ENCODE results near the gene RIN1.

DNA sequence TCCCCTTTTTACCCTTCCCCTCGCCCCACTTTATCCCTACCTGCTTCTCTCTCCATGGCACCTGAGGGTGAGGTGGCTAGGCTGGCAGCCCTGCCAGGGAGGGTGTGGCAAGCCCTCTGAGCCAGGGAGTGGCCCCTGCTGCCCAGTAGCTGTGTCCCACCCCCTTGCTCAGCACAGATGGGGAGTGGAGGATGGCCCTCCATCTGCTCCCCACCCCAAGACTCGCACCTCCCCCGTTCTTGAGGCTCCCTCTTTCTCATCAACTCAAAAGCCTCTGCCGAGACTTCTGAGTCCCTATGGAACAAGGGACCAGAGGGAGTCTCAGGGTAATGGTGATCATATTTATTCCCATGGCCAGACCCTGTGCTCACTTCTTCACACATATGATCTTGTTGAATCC is 42.9 kb downstream of the RIN1 start:
- TF ChIP-seq, protein P1, sequence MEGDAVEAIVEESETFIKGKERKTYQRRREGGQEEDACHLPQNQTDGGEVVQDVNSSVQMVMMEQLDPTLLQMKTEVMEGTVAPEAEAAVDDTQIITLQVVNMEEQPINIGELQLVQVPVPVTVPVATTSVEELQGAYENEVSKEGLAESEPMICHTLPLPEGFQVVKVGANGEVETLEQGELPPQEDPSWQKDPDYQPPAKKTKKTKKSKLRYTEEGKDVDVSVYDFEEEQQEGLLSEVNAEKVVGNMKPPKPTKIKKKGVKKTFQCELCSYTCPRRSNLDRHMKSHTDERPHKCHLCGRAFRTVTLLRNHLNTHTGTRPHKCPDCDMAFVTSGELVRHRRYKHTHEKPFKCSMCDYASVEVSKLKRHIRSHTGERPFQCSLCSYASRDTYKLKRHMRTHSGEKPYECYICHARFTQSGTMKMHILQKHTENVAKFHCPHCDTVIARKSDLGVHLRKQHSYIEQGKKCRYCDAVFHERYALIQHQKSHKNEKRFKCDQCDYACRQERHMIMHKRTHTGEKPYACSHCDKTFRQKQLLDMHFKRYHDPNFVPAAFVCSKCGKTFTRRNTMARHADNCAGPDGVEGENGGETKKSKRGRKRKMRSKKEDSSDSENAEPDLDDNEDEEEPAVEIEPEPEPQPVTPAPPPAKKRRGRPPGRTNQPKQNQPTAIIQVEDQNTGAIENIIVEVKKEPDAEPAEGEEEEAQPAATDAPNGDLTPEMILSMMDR (IDR thresholded peaks at IDR 0.05): no peak
- no peak for TF ChIP-seq POLR2A (IDR thresholded peaks at IDR 0.05)

Data from heart left ventricle (tissue), 13 donors.